Thoracic aorta (tissue), 2 donors: ENCODE results near the gene MICAL2. TPM values are rescaled to one million over a fixed set of nuclear protein-coding genes. Genes with fewer than 3 reads are reported as not detected.

Experiments
- ATAC-seq: fragments of 150-250 bp; one replicate; pipeline ENCODE4 v1.8.0; 2017; ENCODE audit warnings: low read depth; ENCODE audit not compliant: insufficient number of reproducible peaks, low FRiP score
- DNase-seq: peaks from one replicate; pipeline ENCODE4 v3.0.0-alpha.2; 2020; ENCODE audit warnings: low spot score
- H3K27ac ChIP-seq, 2 donors: fragments of 200-600 bp; sonication (generic); 1 replicate in 1 of 2; 2 replicates in 1 of 2; pipeline ENCODE4 v1.5.1; 2016; ENCODE audit warnings: mild to moderate bottlenecking in 2 of 2, moderate library complexity in 2 of 2
- H3K27me3 ChIP-seq: fragments of 200-600 bp; sonication (generic); replicated peaks from 2 replicates; pipeline ENCODE4 v1.6.0; 2016; ENCODE audit warnings: mild to moderate bottlenecking; ENCODE audit not compliant: insufficient read depth
- H3K36me3 ChIP-seq: fragments of 200-600 bp; sonication (generic); one replicate; pipeline ENCODE4 v1.5.1; 2016
- H3K4me1 ChIP-seq, 2 donors: fragments of 200-600 bp; sonication (generic); 1 replicate in 1 of 2; 2 replicates in 1 of 2; pipeline versions ENCODE4 v1.5.1 to v1.6.0; 2016; ENCODE audit warnings: low read depth in 2 of 2, mild to moderate bottlenecking in 1 of 2; ENCODE audit not compliant: control insufficient read depth in 1 of 2
- H3K4me3 ChIP-seq: fragments of 200-600 bp; sonication (generic); 2 replicates; pipeline ENCODE4 v1.5.1; 2016; ENCODE audit warnings: mild to moderate bottlenecking
- H3K9me3 ChIP-seq: fragments of 200-600 bp; sonication (generic); 2 replicates; pipeline ENCODE4 v1.5.1; 2016
- CTCF ChIP-seq: fragments of 200-600 bp; sonication (generic); IDR thresholded peaks from one replicate; pipeline ENCODE4 v1.5.1; 2019; ENCODE audit warnings: antibody characterized with exemption
- total RNA-seq, 2 donors: library from RNA; depleted of rRNA; stranded (reverse); fragments of >200 nt; gene quantifications; one replicate each; pipeline versions ENCODE4 v1.1.0 to v1.2.3, GENCODE V29; 2016

MICAL2 gene
- total RNA-seq, 2 donors from 2014 or later = 791 to 989 TPM

GRCh38 chr11:12070446-12071267 lies 39.7 kb upstream of the MICAL2 start:
- H3K4me1 ChIP-seq = peaks cover 13 to 35% of the 10 kb centered on the region in 2 donors
- no peaks in the 10 kb centered on the region for H3K27me3 ChIP-seq
- no peaks in the 10 kb centered on the region for H3K36me3 ChIP-seq
- H3K9me3 ChIP-seq = no peaks in the 10 kb centered on the region
- TF ChIP-seq CTCF = no peak
- no peak overlapping the region for H3K27ac ChIP-seq
- ATAC-seq (no peak), DNase-seq (no peak)
- no peak overlapping the region for H3K4me3 ChIP-seq

GRCh38 chr11:12071574-12071973 lies 38.8 kb upstream of the MICAL2 start:
- H3K9me3 ChIP-seq = no peaks in the 10 kb centered on the region
- no peak overlapping the region for H3K27ac ChIP-seq
- no peaks in the 10 kb centered on the region for H3K36me3 ChIP-seq
- DNase-seq (no peak), ATAC-seq (no peak)
- TF ChIP-seq CTCF = no peak
- H3K4me3 ChIP-seq = no peak overlapping the region
- no peaks in the 10 kb centered on the region for H3K27me3 ChIP-seq
- H3K4me1 ChIP-seq = peaks cover 13 to 35% of the 10 kb centered on the region in 2 donors

GRCh38 chr11:12073436-12073835 lies 37.0 kb upstream of the MICAL2 start:
- Histone ChIP-seq H3K9me3 (no peaks in the 10 kb centered on the region), H3K36me3 (no peaks in the 10 kb centered on the region), H3K27me3 (no peaks in the 10 kb centered on the region), H3K27ac (no peak overlapping the region), H3K4me3 (no peak overlapping the region), H3K4me1 (peaks cover 6 to 39% of the 10 kb centered on the region in 2 donors)
- TF ChIP-seq CTCF = no peak
- no peak for ATAC-seq
- no peak for DNase-seq

GRCh38 chr11:12073886-12074285 lies 36.5 kb upstream of the MICAL2 start:
- no peaks in the 10 kb centered on the region for H3K36me3 ChIP-seq
- H3K27ac ChIP-seq = no peak overlapping the region
- no peak overlapping the region for H3K4me3 ChIP-seq
- ATAC-seq (no peak), DNase-seq (no peak)
- H3K9me3 ChIP-seq = no peaks in the 10 kb centered on the region
- no peak for TF ChIP-seq CTCF
- no peaks in the 10 kb centered on the region for H3K27me3 ChIP-seq
- H3K4me1 ChIP-seq = peaks cover 6 to 39% of the 10 kb centered on the region in 2 donors

- ATAC-seq (no peak), DNase-seq (no peak)
- H3K36me3 ChIP-seq = no peaks in the 10 kb centered on the region
- peaks cover 10 to 44% of the 10 kb centered on the region in 2 donors for H3K4me1 ChIP-seq
- H3K27ac ChIP-seq = peak overlapping the region; percentile 92
- no peak for TF ChIP-seq CTCF
- H3K9me3 ChIP-seq = no peaks in the 10 kb centered on the region
- H3K4me3 ChIP-seq = no peak overlapping the region
- no peaks in the 10 kb centered on the region for H3K27me3 ChIP-seq
Measured at GRCh38 chr11:12074529-12075195, 35.7 kb upstream of the MICAL2 start.
